Prostate gland (tissue), 2 donors: ENCODE results near the gene SLC41A2. TPM values are rescaled to one million over a fixed set of nuclear protein-coding genes. Genes with fewer than 3 reads are reported as not detected.

Source experiments
- DNase-seq: peaks from one replicate; pipeline ENCODE4 v3.0.0-alpha.2; 2019; ENCODE audit warnings: low spot score
- H3K27ac ChIP-seq, 2 donors: fragments of 200-600 bp; sonication (generic); 2 replicates each; pipeline ENCODE4 v1.5.1; 2017 to 2019
- H3K27me3 ChIP-seq: fragments of 200-600 bp; sonication (generic); replicated peaks from 2 replicates; pipeline ENCODE4 v1.5.1; 2019; ENCODE audit not compliant: insufficient read depth
- H3K36me3 ChIP-seq, 2 donors: fragments of 200-600 bp; sonication (generic); 1 replicate in 1 of 2; 2 replicates in 1 of 2; pipeline versions ENCODE4 v1.5.1 to v1.8.1; 2017 to 2019
- H3K4me1 ChIP-seq: fragments of 200-600 bp; sonication (generic); replicated peaks from 2 replicates; pipeline ENCODE4 v1.5.1; 2019
- H3K4me3 ChIP-seq, 2 donors: fragments of 200-600 bp; sonication (generic); 2 replicates each; pipeline ENCODE4 v1.5.1; 2017 to 2019
- H3K9me3 ChIP-seq: fragments of 200-600 bp; sonication (generic); 2 replicates; pipeline ENCODE4 v1.5.1; 2017
- POLR2A ChIP-seq: fragments of 450-650 bp; IDR thresholded peaks from one replicate; pipeline ENCODE4 v1.6.1; 2016; ENCODE audit warnings: antibody characterized with exemption, mild to moderate bottlenecking
- POLR2AphosphoS5 ChIP-seq: sonication (generic); formaldehyde crosslinking; IDR thresholded peaks from one replicate; pipeline ENCODE4 v1.6.1; 2017; ENCODE audit warnings: antibody characterized with exemption
- WGBS: methylation state at CpG from one replicate; pipeline ENCODE4 v1.1.5; 2018; 5-methylcytosine and 5-hydroxymethylcytosine counted together
- intact Hi-C: fragments of 100-400 bp; cut with DNase I; formaldehyde crosslinking; loops from one replicate; pipeline ENCODE4 v1.14.2; 2022
- total RNA-seq, 2 donors: library from RNA; depleted of rRNA; stranded (reverse); fragments of >200 nt; gene quantifications; one replicate each; pipeline ENCODE4 v1.1.0, GENCODE V29; 2016
- TF ChIP-seq, protein P1 (sequence below), 4 experiments: fragments of 200-600 bp in 2 of 4; fragments of 450-650 bp in 2 of 4; sonication (generic) in 2 of 4; IDR thresholded peaks; 1 replicate in 3 of 4; 2 replicates in 1 of 4; pipeline ENCODE4 v1.5.1; 2016 to 2019; ENCODE audit warnings: antibody characterized with exemption in 4 of 4, mild to moderate bottlenecking in 2 of 4, moderate library complexity in 2 of 4

SLC41A2 gene
- total RNA-seq, 2 donors from 2014 or later, result 10.3 to 18.7 TPM

- no peaks in the 10 kb centered on the region for H3K27me3 ChIP-seq
- 80% methylated on average over 8 of the region's 8 CpGs for WGBS
- no peak for DNase-seq
- intact Hi-C loops, result no loop called here
- no peak overlapping the region for H3K27ac ChIP-seq
- no peaks in the 10 kb centered on the region for H3K4me1 ChIP-seq
- no peaks in the 10 kb centered on the region for H3K9me3 ChIP-seq
- TF ChIP-seq POLR2AphosphoS5, result no peak
- TF ChIP-seq, protein P1, sequence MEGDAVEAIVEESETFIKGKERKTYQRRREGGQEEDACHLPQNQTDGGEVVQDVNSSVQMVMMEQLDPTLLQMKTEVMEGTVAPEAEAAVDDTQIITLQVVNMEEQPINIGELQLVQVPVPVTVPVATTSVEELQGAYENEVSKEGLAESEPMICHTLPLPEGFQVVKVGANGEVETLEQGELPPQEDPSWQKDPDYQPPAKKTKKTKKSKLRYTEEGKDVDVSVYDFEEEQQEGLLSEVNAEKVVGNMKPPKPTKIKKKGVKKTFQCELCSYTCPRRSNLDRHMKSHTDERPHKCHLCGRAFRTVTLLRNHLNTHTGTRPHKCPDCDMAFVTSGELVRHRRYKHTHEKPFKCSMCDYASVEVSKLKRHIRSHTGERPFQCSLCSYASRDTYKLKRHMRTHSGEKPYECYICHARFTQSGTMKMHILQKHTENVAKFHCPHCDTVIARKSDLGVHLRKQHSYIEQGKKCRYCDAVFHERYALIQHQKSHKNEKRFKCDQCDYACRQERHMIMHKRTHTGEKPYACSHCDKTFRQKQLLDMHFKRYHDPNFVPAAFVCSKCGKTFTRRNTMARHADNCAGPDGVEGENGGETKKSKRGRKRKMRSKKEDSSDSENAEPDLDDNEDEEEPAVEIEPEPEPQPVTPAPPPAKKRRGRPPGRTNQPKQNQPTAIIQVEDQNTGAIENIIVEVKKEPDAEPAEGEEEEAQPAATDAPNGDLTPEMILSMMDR (IDR thresholded peaks at IDR 0.05), result no peak
- TF ChIP-seq POLR2A, result no peak
- H3K4me3 ChIP-seq, result no peak overlapping the region
- no peaks in the 10 kb centered on the region for H3K36me3 ChIP-seq
Measured at GRCh38 chr12:104964167-104964855, 6.2 kb upstream of the SLC41A2 start.

- Histone ChIP-seq H3K9me3 (no peaks in the 10 kb centered on the region), H3K27ac (no peak overlapping the region), H3K4me1 (no peaks in the 10 kb centered on the region), H3K27me3 (no peaks in the 10 kb centered on the region), H3K36me3 (no peaks in the 10 kb centered on the region), H3K4me3 (no peak overlapping the region)
- intact Hi-C loops, result no loop called here
- TF ChIP-seq POLR2AphosphoS5 (no peak), POLR2A (no peak)
- TF ChIP-seq, protein P1 (IDR thresholded peaks at IDR 0.05), result no peak
- no peak for DNase-seq
- WGBS, result 87% methylated on average over 6 of the region's 6 CpGs
Measured at GRCh38 chr12:104963757-104964156, 5.7 kb upstream of the SLC41A2 start.

GRCh38 chr12:104960464-104960863, 2.4 kb upstream of the SLC41A2 start:
- H3K27me3 ChIP-seq, result no peaks in the 10 kb centered on the region
- TF ChIP-seq, protein P1 (IDR thresholded peaks at IDR 0.05), result no peak
- TF ChIP-seq POLR2A (no peak), POLR2AphosphoS5 (no peak)
- intact Hi-C loops, result no loop called here
- no peaks in the 10 kb centered on the region for H3K9me3 ChIP-seq
- no peaks in the 10 kb centered on the region for H3K36me3 ChIP-seq
- no peak for DNase-seq
- H3K4me3 ChIP-seq, result no peak overlapping the region
- no peak overlapping the region for H3K27ac ChIP-seq
- 93% methylated on average over 4 of the region's 4 CpGs for WGBS
- H3K4me1 ChIP-seq, result no peaks in the 10 kb centered on the region

DNA sequence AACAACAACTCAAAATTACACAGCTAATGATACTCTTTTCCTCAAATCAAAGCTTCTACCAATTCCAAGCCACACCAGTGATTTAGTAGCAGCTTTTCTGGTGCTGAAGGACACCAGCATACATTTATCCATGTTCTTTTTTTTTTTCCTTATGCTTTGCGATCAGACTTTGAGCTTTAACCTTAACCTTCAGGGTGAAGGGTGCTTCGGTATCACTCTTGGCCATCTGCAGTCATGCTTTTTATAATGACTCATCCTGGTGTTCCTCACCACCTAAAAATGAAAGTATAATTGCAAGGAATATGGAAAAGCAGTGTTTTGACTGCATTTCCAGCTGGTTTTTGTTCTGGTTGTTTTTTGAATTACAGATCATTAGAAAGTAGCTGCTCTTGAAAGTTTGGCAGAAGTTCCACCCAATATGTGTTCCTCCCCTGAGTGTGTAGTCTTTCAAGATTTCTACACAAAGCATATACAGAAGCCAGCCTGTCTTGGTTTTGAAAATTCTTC, 1.3 kb upstream of the SLC41A2 start:
- Histone ChIP-seq H3K4me3 (no peak overlapping the region), H3K36me3 (no peaks in the 10 kb centered on the region), H3K27me3 (no peaks in the 10 kb centered on the region), H3K9me3 (no peaks in the 10 kb centered on the region), H3K4me1 (no peaks in the 10 kb centered on the region), H3K27ac (no peak overlapping the region)
- 58% methylated on average over 2 of the region's 2 CpGs for WGBS
- intact Hi-C loops, result no loop called here
- DNase-seq, result no peak
- TF ChIP-seq, protein P1 (IDR thresholded peaks at IDR 0.05), result no peak
- TF ChIP-seq POLR2A (no peak), POLR2AphosphoS5 (no peak)

- intact Hi-C loops, result no loop called here
- Histone ChIP-seq H3K27me3 (no peaks in the 10 kb centered on the region), H3K36me3 (no peaks in the 10 kb centered on the region), H3K4me3 (peak overlapping the region; percentile 59 to 62), H3K9me3 (no peaks in the 10 kb centered on the region), H3K4me1 (no peaks in the 10 kb centered on the region), H3K27ac (peak overlapping the region; percentile 47 to 63)
- TF ChIP-seq POLR2A (no peak), POLR2AphosphoS5 (no peak)
- TF ChIP-seq, protein P1 (IDR thresholded peaks at IDR 0.05), result peak in 2 of 4 experiments; percentile 2 to 18
- WGBS, result 32% methylated on average over 14 of the region's 14 CpGs
- DNase-seq, result no peak
Measured at GRCh38 chr12:104958805-104959334, 780 bp upstream of the SLC41A2 start.
